GM18526 (cell line): ENCODE measurements around the gene PWWP2B.
A peak's percentile ranks its signal among the peaks of the same experiment; 100 is the strongest.

ENCODE experiments used
- POLR2A ChIP-seq: IDR thresholded peaks from 3 replicates; pipeline ENCODE4 v1.6.1; 2011; ENCODE audit not compliant: insufficient read length; ENCODE audit errors: extremely low read depth

Gene PWWP2B

DNA sequence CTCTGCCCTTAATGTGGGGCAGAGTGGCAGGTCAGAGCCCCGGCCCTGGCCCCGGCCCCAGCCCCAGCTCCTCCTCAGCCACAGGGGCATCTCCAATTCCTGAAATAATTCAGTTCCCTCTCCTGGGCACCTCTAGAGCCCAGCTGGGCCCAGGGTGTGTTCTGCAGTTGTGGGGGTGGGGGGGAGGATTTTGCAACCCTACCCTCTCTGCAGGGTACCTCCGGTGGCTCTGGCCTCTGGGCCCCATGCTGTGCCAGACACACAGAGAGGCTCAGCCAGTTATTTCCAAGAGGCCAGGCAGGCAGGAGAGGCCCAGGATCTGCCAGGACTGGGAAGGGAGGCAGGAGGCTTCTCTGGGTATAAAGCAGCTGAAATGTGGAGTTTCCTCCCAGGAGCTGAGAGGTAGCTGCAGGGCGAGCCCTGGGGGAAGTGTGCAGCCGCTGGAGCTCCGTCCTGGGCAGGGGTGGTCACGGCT is 47.9 kb downstream of the PWWP2B start:
- no peak for TF ChIP-seq POLR2A

DNA sequence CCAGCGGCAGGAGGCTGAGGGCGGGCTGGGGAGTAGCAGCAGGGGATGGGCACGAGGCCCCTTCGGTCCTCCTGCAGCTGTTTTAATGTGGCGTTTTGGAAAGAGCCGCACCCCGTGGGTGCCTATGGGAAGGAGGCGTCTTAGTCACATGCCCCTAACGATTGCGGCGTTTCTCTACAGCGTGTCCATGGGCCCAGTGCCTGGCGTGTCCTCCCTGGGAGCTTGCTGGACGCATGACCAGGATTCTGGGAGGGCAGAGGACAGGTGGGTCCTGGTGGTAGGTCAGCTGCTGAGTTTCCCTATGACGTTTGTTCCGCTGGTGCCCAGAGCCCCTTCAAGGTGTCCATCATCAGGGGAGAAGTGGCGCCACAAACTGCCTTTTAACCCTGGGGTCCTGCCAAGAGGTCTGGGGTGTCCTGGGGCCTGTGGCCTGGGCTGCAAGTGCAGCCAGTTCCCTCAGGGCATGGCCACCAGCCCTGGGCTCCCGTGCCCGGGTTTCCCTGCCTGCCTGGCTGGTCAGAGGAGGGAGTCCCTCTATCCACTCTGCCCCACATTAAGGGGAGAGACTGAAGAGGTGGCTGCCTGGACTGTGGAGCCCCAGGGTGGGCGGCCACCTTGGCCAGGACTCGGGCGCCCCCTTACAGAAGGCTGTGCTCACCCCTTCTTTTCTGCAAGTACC is 48.7 kb downstream of the PWWP2B start:
- TF ChIP-seq POLR2A: no peak

DNA sequence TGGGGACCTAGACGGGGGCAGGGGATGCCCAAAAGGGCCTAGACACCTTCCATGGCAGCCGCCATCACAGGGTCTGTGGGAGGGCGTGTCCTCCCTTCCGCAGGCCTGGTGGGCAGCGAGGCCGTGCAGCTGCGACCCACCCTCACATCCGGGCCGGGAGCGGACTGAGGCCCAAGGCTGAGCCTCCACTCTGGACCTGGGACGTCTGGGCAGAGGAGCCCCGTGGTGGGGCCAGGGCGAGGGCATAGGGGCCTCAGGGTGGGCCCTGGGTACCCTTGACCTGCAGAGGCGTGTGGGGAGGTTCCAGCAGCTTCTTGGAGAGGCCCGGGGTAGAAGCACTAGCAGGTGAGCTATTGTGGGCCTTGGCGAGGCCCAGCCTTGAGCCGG is 49.2 kb downstream of the PWWP2B start:
- no peak for TF ChIP-seq POLR2A

DNA sequence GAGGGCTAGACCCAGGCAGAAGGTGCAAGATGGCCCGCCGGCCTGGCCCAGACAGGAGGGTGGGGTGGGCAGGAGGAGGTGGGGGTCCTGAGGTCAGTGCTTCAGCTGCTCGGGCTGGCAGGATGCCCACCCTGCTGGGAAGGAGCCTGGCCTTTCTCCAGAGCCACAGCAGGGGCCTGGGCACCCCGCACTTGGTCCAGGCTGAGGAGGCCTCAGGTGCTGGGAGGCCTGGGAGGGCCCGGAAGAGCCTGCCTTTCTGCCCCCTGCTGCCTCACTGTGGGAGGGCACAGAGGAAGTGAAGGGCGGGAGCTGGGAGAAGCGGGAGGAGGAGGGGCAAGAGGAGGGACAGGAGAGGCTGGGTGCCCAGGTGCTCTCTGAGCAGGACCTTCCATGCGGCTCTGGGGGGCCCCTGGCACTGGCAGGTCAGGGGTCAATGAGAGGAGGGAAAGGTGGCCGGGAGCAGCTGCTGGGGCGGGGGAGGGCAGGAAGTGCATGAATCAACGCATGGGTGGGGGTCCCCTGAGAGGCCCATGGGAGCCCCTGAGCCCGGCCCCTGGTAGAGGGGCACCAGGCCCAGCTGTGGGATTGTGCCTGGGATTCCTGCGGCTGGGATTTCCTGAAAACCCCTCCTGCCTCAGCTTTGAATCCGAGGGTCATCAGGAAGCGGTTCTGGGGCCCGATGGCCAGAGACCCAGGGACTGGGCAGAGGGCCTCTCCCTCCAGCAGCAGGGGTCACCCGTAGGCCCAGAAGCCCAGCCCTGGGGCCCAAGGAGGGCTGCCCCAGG is 49.9 kb downstream of the PWWP2B start:
- peak; percentile 44 for TF ChIP-seq POLR2A

DNA sequence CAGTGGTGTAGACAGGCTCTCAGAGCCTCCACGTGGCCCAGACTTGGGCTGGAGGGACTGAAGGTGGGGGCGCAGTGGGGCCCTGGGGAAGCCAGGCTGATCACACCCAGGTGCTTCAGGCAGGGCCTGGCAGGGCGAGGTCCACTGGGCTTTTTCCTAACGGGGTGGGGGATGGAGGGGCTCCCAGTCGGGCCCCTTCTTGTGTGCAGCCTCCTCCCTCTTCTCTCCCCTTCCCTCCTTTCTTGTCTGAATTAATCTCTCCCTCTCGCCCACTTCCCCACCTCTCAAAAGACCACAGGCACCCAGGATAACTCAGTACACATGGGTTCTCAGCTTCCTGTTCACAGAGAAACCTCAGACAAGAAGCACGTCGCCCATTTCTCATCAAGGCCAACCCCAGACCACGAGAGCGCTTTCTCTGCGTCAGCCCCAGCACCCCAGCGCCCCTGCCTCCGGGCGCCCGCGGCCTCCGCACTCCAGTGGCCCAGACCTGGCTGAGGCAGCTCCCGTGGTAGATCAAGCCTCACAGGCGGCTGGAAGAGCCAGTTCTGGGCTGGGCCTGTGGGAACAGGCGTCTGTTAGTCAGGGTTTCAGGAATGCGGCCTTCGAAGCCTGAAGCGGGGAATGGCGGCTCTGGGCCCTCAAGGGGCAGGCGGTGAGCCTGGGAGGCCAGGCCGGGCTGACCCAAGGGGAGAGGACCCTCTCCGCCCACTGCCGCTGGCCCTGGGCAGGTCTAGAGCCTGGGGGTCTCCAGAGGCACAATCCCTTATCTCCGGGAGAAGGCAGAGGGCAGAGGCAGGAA is 50.6 kb downstream of the PWWP2B start:
- no peak for TF ChIP-seq POLR2A

DNA sequence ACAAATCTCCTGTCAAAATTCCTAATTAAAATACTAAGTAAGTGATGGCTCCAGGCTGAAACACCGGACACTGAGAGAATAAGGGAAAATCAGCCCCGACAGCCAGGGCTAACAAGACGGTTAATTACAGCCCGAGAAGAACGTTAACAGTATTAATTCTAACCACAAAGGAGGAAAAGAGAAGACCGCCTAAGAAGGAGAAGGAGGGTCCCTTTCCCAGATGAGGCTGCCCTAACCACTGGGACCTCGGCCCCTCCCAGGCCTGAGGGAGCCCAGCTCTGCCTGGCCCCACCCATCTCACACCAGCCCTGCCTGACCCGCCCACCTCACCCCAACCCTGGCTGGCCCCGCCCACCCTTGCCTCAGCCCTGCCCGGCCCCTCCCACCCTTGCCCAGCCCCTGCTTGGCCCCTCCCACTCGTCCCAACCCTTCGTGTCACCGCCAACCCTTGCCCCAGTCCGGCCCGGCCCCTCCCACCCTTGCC is 51.3 kb downstream of the PWWP2B start:
- TF ChIP-seq POLR2A: no peak

DNA sequence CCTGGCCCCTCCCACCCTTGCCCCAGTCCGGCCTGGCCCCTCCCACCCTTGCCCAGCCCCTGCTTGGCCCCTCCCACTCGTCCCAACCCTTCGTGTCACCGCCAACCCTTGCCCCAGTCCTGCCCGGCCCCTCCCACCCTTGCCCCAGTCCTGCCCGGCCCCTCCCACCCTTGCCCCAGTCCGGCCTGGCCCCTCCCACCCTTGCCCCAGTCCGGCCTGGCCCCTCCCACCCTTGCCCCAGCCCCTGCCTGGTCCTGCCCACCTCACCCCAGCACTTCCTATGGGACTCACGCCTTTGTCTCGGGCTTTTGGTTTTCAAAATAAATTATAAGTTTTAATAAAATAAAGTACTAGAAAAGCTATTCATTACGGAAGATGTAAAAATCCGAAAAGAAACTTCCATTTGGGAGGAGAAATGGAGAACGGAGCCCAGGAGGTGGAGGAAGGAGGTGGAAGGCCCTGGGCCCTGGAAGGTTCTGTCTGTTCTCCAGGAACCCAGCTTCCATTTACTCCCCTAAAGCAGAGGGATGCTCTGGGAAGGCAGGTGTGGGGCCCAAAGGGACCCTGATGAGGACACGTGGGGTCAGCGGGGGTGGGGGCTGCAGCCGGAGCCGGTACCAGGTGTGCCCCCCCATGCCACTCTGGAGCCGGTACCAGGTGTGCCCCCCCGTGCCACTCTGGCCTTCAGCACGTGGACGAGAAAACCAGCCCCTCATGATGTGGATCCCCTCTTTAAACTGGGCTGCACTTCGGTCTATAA is 52.2 kb downstream of the PWWP2B start:
- no peak for TF ChIP-seq POLR2A

DNA sequence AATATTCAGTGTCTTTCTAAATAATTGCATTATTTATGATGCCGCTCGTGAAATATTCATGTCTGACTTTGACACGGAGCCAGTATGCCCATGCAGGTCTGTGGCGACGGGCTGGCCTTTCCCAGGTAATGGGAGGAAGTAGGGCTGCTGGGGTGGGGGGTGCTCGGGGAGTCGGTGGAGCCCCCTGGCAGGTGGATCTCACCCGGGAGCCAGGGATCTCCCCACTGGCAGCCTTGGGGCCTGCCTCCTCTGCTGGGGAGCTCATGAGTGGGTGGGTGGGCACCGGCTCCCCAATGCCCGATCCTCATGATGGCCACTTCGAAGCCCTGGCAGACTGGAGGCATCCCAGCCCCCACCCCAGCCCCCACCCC is 52.8 kb downstream of the PWWP2B start:
- TF ChIP-seq POLR2A: no peak

DNA sequence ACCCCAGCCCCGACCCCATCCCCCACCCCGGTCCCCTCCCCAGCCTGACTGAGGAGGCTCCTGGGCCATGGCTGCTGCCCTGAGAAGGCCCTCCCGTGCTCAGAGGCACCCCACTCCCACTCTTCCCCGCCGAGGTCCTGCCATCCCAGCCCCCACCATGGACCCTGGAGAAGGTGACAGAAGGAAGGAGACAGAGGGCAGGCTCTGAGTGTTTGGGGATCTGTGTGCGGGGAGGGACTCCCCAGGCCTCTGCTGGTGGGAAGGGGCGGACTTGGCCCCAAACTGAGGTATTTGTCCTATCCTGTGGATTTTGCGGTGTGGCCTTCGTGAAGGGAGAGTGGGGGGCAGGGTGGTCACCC is 53.4 kb downstream of the PWWP2B start:
- TF ChIP-seq POLR2A: no peak

DNA sequence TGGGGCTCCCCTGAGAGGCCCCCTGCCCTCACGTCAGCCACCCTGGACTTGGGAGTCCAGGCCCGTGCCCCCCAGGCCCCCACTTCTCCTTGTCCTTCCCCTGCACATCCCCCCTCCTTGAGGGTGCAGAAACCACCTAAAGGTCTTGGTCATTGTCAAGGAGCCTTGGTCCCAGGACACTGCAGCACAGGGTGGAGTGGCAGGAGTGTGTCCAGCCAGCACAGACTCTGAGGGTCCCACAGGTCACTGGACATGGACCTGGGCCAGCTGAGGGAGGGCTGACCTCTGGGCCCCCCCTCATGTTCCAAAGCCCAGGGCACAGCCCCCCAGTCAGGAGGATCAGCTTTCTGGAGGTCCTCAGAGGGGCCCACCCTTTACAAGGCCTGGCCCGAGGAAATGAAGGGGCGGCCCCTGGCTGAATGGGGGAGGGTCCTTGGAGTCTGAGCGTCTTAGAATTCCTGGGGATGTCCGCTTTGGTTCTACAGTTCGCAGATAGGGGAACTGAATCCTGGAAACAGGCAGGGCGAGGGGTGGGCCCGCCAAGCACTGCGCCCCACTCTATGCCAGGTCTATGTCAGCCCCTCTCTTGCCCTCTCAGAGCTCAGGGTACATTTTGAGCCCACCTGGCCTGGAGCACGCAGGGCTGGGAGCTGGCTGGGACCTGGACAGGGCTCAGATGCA is 54.0 kb downstream of the PWWP2B start:
- TF ChIP-seq POLR2A: no peak

DNA sequence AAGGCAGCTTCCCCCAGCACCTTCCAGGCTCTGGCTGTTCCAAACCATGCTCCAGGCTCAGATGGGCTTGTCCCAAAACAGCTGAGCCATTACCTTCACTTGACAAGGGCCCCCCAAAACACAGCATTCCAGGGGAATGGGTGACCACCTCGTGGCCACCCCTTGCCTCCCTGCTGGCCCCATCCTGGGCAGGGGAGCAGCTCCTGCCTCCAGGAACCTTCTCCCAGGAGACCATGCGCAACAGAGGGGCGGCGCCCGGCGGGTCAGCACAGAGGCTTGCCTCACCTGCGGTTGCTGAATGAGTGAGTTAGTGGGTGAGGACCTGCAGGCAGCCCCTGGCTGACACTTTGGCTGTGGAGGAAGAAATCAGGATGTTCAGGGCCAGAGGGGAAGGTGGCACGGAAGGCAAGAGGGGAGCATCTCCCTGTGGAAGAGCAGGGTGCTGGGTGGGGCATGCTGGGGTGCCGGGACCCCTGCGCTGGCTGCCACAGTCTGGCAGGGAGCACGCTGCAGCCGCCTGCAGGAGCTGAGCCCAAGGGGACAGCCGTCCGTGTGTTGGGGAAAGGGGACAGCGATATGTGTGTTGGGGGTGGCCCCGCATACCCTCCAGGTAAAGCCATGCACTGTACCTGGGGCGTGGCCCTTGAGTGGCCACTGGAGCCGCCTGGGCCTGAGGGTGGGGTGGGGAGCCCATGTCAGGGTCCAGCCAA is 54.7 kb downstream of the PWWP2B start:
- TF ChIP-seq POLR2A: no peak

DNA sequence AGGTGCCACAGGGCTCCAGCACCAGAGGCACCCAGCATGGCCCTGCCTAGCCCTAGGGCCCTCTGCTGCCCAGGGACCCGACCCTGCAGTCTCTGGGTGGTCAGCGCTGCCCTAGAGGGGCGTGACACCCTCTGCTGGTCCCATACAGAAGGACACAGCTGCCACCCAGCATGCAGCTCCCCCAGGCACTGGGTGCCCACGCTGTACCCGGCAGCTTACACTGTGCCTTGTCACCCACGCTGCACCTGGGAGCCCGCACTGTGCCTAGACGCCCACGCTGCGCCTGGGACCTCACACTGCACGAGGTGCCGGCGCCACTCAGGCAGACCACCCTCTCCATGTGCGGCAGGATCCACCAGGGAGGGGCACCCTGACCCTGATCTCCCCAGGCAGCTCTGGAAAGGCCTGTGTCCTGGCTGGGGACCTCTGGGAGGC is 55.2 kb downstream of the PWWP2B start:
- no peak for TF ChIP-seq POLR2A

DNA sequence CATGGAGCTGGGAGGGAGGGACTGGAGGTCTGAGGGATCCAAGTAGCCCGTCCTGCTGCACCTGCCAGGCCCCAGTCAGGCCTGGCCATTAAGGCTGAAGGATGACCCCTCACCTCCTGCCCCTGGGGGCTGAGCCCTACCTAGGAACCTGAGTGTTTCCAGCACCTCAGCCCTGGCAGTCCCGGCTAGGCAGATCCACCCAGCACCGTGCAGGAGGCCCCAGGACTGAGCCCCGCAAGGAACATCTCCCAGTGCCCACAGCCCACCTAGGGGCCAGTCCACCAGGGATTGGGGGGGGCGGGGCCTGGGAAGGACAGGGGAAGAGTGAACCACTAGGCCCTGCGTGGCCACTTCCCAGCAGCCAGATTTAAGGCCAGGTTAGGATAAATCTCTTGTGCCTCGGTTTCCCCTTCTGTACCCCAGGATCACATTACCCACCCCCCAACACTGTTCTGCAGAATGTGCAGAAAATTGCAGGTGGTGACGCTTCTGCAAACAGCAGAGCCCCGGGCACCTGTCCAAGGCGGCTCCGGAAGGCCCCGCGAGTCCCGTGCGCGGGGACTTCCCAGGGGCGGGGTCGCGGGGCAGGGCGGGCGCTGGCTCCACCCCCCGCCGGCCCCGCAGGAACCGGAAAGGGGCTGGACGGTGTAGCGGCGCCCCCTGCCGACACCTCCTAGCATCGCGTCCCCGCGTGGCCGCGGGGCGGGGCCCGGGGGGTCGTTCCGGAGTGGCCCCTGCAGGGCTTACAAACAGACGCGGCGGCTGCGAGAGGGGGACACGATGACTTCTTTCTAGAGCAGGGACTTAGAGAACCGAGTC is 55.9 kb downstream of the PWWP2B start:
- no peak for TF ChIP-seq POLR2A
